Right ventricle myocardium superior (tissue), 1 donor: ENCODE results near the gene ST6GALNAC5. TPM values are rescaled to one million over a fixed set of nuclear protein-coding genes. Genes with fewer than 3 reads are reported as not detected.
A peak's percentile ranks its signal among the peaks of the same experiment; 100 is the strongest.

Source experiments
- ATAC-seq: fragments of 200-7000 bp; cut with Tn5 transposase; one replicate; pipeline ENCODE4 v1.9.1; 2020; ENCODE audit warnings: mild to moderate bottlenecking; ENCODE audit not compliant: poor library complexity
- DNase-seq: peaks from one replicate; pipeline ENCODE4 v3.0.0-alpha.2; 2020
- intact Hi-C: fragments of 100-400 bp; cut with DNase I; formaldehyde crosslinking; loops from one replicate; pipeline ENCODE4 v1.11.2; 2022
- microRNA-seq: library from miRNA; unstranded; fragments of <30 nt; microRNA quantifications from one replicate; pipeline ENCODE4 v1.2.0, GENCODE V29; 2020
- total RNA-seq: library from RNA; stranded (reverse); fragmentation: NEBNext Ultra II Directional; extraction: Animal tissue kit (Norgen Biotek cat#: 25700); gene quantifications from one replicate; pipeline ENCODE4 v1.2.1, GENCODE V29; 2021
- donor health status: DM: no; HTN: yes; CAD: no; lungs with severe emphysema.

ST6GALNAC5 gene
- total RNA-seq, 1 donor from 2014 or later: 0.46 TPM

- no peak for ATAC-seq
- intact Hi-C loops: no loop called here
- DNase-seq: no peak
These were observed 198.5 kb downstream of the ST6GALNAC5 start for GRCh38 chr1:77065693-77066342.

- DNase-seq (no peak), ATAC-seq (no peak)
- intact Hi-C loops: no loop called here
These were observed 200.7 kb downstream of the ST6GALNAC5 start for GRCh38 chr1:77068013-77068412.

- intact Hi-C loops: no loop called here
- DNase-seq: no peak
These were observed 209.5 kb downstream of the ST6GALNAC5 start for GRCh38 chr1:77076759-77077158.

GRCh38 chr1:77081834-77082233, 214.6 kb downstream of the ST6GALNAC5 start:
- intact Hi-C loops: no loop called here
- DNase-seq: no peak
- peak; percentile 88 for ATAC-seq

More at GRCh38 chr1:77076759-77077158, 209.5 kb downstream of the ST6GALNAC5 start:
- ATAC-seq: no peak

GRCh38 chr1:77084457-77084856, 217.2 kb downstream of the ST6GALNAC5 start:
- DNase-seq: no peak
- ATAC-seq: no peak
- intact Hi-C loops: no loop called here

GRCh38 chr1:77085109-77085508, 217.8 kb downstream of the ST6GALNAC5 start:
- intact Hi-C loops: no loop called here
- ATAC-seq: no peak
- no peak for DNase-seq

GRCh38 chr1:77089756-77090155, 222.5 kb downstream of the ST6GALNAC5 start:
- no peak for ATAC-seq
- no peak for DNase-seq
- intact Hi-C loops: no loop called here

- intact Hi-C loops: no loop called here
- ATAC-seq: no peak
- no peak for DNase-seq
These were observed 228.0 kb downstream of the ST6GALNAC5 start for GRCh38 chr1:77095236-77095635.

- DNase-seq (no peak), ATAC-seq (no peak)
- intact Hi-C loops: no loop called here
These were observed 229.4 kb downstream of the ST6GALNAC5 start for GRCh38 chr1:77096496-77097255.

GRCh38 chr1:77100875-77101274, 233.6 kb downstream of the ST6GALNAC5 start:
- DNase-seq (no peak), ATAC-seq (no peak)
- intact Hi-C loops: no loop called here

- no peak for DNase-seq
- intact Hi-C loops: no loop called here
These were observed 236.2 kb downstream of the ST6GALNAC5 start for GRCh38 chr1:77103486-77103885.

GRCh38 chr1:77104672-77105071, 237.4 kb downstream of the ST6GALNAC5 start:
- ATAC-seq (no peak), DNase-seq (no peak)
- intact Hi-C loops: no loop called here

More at GRCh38 chr1:77103486-77103885, 236.2 kb downstream of the ST6GALNAC5 start:
- ATAC-seq: no peak

Small RNA genes lying within 50 kb of the gene (microRNA-seq; reads per million reads assigned to microRNA genes)
- gene MIR7156: not detected
